GM18867 (cell line): ENCODE results near the gene PDE5A.
A peak's percentile ranks its signal among the peaks of the same experiment; 100 is the strongest.

Source experiments
- ATAC-seq: cut with Tn5 transposase; IDR thresholded peaks from one replicate; pipeline ENCODE4 v1.9.1; 2021; ENCODE audit warnings: mild to moderate bottlenecking, moderate library complexity; ENCODE audit not compliant: unreplicated experiment

The PDE5A gene

DNA sequence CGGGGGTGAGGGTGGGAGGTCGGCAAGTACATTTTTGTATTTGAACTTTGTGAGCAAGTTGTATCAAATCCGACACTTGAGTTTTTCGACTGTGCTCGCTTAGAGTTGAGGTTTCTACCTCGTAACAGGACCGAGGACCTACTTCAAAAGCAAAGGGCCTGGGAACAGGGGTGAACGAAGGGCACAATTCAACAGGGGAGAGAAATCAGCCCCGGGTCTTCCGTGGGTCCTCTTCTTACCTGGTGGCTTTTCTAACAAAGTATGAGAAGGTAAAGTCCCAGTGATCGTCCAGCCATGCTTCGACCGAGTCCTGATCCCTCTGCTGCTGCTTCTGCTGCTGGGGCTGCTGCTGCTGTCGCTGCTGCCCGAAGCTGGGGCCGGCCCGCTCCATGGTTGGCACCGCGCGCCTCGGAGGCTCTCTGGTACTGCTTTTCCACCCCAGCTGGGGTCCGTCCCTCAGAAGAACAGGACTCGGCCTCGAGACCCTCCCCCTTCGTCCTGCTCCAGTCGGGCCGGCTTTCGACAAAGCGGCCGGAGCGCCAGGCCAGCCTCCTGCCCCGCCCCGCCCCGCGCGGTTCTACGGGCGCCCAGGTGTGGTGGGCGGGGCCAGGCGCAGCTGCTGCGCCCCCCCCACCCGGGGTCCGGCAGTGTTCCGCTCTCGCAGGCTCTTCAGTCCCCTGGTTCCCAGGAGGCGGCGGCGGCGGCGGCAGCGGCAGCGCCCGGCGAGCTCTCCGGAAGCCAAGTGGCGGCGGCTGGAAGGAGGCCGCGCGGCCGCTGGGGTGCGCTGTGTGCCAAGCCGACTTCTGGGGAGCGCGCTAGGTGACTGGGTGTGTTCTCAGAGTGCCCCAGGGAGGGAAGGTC is at the start of gene PDE5A:
Gene PDE5A (minus strand): TSS at position 524 of the 861 bp plus-strand sequence. CDS start 133 bp downstream, at position 391.
- peak; percentile 90 for ATAC-seq

DNA sequence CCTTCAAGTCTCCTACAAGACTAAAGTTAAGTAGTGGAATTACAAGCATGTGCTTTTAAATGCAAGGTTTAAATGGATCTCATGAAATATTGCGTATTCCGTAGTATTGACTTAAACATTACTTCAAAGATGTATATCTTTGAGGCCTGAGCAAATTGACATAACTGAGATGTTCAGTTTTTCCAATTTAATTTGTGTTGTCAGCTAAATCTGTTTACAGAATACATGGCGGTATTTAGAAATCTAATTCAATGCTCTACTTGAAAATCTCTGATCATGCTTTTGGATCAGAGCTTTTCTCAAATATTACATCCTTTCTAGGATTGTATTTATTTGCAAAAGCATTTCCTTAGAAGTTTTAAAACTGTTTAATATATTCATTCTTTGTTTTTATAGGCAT is 47.5 kb upstream of the PDE5A start:
- no peak for ATAC-seq

DNA sequence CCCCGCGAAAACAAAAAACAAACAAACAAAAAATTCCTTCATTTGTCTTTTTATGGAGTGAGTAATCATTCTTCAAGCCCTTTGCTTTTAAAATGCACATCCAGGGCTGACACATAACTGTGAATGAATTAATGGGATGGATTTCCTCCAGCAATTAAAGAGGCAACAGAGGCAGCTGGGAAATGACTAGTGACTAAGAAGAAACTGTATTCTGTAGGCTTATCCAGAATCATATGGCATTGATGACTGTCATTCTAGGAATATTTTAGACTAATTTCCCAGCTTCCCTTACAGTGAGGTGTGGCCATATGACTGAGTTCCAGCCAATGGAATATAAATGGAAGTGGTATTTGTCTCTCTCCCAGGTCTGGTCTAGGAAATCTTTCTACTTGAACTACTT is 46.8 kb upstream of the PDE5A start:
- no peak for ATAC-seq

- ATAC-seq: no peak
These were observed 44.3 kb upstream of the PDE5A start for GRCh38 chr4:119672938-119673337.

DNA sequence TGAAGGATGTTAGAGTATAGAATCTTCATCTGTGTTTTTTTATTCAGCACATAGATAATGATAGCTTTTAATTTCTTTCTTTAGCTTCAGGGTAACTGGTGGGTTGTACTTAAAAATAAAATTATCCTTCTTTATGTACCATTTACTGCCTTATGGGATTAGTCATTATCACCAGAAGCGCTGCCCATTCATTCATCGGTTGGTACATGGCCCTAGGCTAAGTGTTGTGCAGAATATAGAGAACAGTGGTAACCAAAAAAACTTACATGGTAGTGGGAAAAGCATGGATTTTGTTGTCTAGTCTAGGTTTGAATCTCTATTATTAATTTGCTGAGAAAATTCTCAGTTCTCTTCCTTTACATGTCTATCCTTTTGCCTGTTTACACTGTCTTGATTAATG is 43.5 kb upstream of the PDE5A start:
- ATAC-seq: no peak

- no peak for ATAC-seq
These were observed 42.6 kb upstream of the PDE5A start for GRCh38 chr4:119671205-119671604.

GRCh38 chr4:119667802-119668201 is 39.2 kb upstream of the PDE5A start:
- no peak for ATAC-seq

- ATAC-seq: no peak
These were observed 38.1 kb upstream of the PDE5A start for GRCh38 chr4:119666653-119667091.

DNA sequence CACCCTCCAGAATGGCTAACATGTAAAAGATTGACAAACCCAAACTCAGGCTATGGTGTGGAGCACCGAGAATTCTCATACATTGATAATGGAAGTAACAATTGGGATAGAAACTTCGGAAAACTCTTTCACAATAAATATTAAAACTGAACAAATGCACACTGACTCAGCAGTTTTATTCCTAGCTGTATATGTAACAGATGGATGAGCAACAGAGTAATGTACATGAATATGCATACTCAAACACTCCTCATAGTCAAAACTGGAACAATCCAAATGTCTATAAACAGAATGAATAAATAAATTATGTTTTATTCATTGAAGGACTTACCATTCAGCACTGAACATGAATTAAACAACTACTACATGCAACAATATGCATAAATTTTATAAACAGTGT is 37.1 kb upstream of the PDE5A start:
- ATAC-seq: no peak

- ATAC-seq: peak; percentile 71
These were observed 35.7 kb upstream of the PDE5A start for GRCh38 chr4:119664168-119664907.

DNA sequence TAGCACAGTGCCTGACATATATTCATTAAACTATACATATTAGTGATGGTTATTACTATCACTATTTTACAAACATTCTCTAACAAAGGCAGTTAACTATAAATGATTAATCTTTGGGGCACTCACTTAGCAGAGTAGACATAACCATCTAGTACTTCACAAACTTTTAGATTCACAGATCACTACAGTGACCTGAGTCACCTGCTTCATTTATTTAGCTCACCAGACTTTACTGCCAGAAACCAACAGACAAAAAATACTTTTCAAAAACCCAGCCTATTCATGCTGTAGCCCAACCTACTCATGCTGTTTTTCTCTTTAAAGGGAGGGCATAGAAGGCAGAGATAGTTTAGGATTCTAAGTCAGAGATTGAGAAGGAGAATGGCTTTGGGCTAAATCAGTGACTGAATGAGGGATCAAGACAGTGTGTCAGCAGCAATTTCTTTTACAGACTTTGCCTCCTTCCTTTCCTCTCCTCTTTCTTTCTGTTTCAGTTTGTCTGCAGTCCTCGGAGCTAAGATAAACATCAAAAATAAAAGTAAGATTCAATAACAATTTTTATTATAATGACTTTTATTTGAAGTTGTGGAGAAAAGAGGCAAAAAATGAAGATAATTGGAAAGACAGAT is 34.7 kb upstream of the PDE5A start:
- ATAC-seq: peak; percentile 57

DNA sequence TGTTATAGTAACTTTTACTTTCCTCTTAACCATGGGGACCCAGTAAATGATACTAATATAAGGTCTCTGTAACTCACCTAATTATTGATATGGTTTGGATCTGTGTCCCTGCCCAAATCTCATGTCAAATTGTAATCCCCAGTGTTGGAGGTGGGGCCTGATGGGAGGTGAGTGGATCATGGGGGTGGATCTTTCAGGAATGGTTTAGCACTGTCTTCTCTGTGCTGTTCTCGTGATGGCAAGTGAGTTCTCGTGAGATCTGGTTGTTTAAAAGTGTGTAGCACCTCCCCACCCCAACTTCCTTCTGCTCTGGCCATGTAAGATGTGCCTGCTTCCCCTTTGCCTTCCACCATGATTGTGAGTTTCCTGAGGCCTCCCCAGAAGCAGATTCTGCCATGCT is 34.0 kb upstream of the PDE5A start:
- peak; percentile 20 for ATAC-seq

DNA sequence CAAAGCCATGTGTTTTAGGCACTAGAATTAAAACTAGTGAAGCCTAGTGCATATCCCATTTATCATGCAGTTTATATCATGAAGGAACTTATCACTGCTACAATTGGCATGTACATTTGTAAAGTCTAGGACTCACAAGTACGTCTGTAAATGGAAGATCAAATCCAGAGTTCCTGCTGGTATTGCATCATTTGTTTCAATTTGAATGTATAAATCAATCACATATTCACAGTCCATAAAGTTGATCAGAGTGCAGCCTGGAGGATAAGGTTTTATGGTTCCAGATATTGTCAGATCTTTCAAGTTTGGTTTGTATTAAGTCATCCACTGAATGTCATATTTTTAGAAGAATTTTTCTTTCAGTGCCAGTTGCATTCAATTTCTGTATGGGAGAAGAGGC is 32.6 kb upstream of the PDE5A start:
- no peak for ATAC-seq

DNA sequence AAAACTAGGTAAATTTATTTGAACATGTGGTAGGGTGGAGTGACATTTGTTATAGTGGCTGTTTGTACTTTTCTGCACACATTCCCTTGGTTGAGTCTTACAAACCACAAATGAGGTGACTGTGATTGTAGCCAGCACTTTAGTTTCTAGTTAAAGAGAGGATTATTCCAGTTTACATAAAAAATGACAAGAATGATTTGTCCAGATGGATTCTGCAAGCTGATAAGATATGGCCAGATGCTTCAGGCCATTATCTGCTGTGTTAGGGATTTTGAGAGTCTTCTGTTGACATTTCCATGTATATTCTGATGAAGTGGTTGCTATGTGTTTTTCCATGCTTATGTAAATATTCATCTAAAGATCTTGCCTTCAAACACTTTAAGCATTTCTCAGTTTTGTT is 31.0 kb upstream of the PDE5A start:
- ATAC-seq: no peak

DNA sequence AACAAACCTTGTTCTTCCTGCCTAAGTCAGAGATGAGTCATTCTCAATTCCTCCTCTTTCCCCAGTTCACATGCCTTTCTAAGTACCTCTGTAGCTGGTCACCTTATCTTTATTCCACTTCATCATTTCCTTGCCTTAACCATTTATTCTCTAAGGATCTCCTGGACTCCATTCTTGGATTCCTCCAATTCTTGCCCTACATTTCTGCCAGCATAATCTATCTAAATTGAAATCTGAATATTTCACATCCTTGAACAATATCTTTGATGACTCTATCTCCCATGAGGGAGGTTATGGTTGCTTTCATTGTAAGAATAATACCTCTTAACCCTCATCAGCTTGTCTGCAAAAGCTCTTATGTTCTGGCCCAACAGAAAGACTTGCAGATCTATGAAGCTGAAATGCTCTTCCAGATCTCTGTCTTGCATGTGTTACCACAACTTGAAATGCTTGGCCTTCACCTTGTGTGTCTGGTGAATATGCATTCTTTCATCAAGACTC is 28.6 kb upstream of the PDE5A start:
- no peak for ATAC-seq

DNA sequence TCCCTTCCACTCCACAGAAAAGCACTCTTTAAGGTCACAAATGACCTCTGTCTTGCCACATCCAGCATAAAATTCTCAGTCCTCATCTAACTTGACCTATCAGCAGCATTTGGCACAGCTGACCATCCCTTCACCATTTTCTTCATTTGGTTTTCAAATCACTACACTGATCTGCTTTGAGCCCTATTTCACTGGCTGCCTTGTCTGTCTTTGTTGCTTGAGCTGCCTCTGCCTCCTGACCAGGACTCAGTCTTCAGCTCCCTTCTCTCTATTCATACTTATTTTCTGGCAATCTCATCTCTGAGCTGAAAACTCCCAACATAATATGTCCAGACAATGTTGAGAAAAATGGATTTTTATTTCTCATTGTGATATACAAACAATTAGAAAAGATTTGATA is 27.7 kb upstream of the PDE5A start:
- no peak for ATAC-seq

- no peak for ATAC-seq
These were observed 26.7 kb upstream of the PDE5A start for GRCh38 chr4:119655111-119655837.

DNA sequence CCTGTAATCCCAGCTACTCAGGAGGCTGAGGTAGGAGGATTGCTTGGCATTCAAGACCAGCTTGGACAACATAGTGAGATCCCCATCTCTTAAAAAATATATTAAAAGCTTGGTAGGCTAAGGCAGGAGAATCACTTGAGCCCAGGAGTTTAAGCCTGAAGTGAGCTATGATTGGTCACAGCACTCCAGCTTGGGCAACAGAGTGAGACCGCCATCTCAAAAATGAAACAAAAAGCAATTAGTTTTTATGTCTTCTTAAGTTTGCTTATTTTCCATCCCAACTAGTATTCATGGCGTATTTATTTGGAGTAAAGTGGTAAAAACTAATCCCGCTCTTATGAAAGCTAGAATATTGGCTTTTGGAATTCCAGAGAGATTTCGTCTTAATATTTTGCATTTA is 25.4 kb upstream of the PDE5A start:
- ATAC-seq: peak; percentile 91

- no peak for ATAC-seq
These were observed 24.4 kb upstream of the PDE5A start for GRCh38 chr4:119652998-119653397.

DNA sequence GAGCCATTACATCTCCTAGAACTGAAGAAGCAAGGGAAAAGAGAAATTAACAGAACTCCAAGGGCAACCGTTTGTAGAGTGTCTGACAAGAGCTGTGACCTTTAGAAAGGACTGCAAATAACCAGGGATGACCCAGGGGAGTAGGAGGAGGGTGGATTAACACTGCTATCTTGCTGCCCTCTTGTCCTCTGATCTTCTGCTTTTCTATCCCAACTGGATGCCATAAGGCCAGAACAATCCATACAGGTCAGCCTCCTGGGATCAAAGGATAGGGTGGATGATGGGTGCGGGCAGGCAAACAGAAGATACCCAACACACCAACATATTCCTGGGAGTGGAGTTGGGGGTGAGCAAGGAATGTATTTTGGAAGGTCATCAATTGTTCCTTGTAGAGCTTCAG is 19.8 kb upstream of the PDE5A start:
- no peak for ATAC-seq

GRCh38 chr4:119647558-119647957 is 19.0 kb upstream of the PDE5A start:
- ATAC-seq: no peak
